Ectodermal cell (in vitro differentiated cells): ENCODE results near the gene IQGAP2.

Experiments
- H3K27ac ChIP-seq: 2 replicates; pipeline ENCODE4 v1.7.0; 2013; ENCODE audit warnings: mild to moderate bottlenecking, low read depth, low read length; ENCODE audit not compliant: insufficient read depth, poor library complexity, severe bottlenecking
- H3K27me3 ChIP-seq: 2 replicates; pipeline ENCODE4 v1.7.0; 2013; ENCODE audit warnings: mild to moderate bottlenecking, low read length; ENCODE audit not compliant: insufficient read depth, control insufficient read depth, poor library complexity, severe bottlenecking
- H3K36me3 ChIP-seq: one replicate; pipeline ENCODE4 v1.7.0; 2013; ENCODE audit warnings: low read length; ENCODE audit not compliant: control insufficient read depth, insufficient read depth
- H3K4me1 ChIP-seq: one replicate; pipeline ENCODE4 v1.7.0; 2013; ENCODE audit warnings: low read length; ENCODE audit not compliant: control insufficient read depth, insufficient read depth
- H3K4me3 ChIP-seq: 2 replicates; pipeline ENCODE4 v1.7.0; 2013; ENCODE audit warnings: low read depth, low read length, control low read depth; ENCODE audit not compliant: insufficient read depth
- H3K9me3 ChIP-seq: 2 replicates; pipeline ENCODE4 v1.7.0; 2013; ENCODE audit warnings: mild to moderate bottlenecking, low read length, moderate library complexity; ENCODE audit not compliant: control insufficient read depth
- WGBS, 2 experiments: methylation state at CpG; one replicate each; pipeline ENCODE4 v1.1.7; 2013; ENCODE audit warnings: missing lambda C conversion rate in 2 of 2; 5-methylcytosine and 5-hydroxymethylcytosine counted together

IQGAP2 gene

DNA sequence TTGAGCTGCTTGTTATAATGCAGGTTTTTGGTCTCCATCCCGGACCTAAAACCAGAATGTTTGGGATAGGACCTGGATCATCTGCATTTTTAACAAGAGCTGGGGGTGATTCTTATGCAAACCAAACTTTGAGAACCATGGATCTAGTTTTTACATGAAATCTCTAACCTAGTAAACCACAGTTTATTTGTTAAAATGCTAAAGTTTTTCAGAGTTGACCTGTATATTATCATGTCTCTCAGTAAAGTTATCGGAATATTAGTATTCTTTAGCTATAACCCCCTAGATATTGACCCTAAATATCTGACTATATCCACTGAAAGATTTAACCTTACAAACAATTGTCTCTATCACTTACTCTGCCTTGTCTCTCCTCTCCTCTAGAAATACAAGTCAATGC lies 341.5 kb downstream of the IQGAP2 start:
- Histone ChIP-seq H3K27ac (no peak overlapping the region), H3K4me1 (no peaks in the 10 kb centered on the region), H3K9me3 (no peaks in the 10 kb centered on the region), H3K27me3 (no peaks in the 10 kb centered on the region), H3K4me3 (no peak overlapping the region), H3K36me3 (no peaks in the 10 kb centered on the region)
- WGBS, 2 experiments = 66 to 83% methylated on average over 1 to 2 of the region's 2 CpGs

DNA sequence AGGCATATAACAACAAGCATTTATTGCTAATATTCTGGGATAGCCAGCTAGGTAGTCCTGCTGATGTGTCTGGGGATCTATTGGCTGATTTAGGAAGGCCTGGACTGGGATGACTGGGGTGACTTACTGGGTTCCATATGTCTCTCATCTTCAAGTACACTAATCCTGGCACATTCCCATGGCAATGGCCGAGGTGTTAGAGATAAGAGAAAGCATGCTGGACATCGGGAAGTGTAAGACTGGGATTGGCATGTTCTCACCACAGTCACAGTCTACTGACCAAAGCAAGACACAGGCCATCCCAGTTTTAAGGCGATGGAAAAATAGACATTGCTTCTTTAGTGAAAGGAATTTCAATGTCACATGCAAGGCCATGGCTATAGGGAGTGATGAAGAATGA lies 342.6 kb downstream of the IQGAP2 start:
- H3K27ac ChIP-seq = no peak overlapping the region
- WGBS, 2 experiments = 96% methylated on average over 3 of the region's 3 CpGs
- no peaks in the 10 kb centered on the region for H3K27me3 ChIP-seq
- no peaks in the 10 kb centered on the region for H3K9me3 ChIP-seq
- H3K4me3 ChIP-seq = no peak overlapping the region
- H3K4me1 ChIP-seq = no peaks in the 10 kb centered on the region
- H3K36me3 ChIP-seq = no peaks in the 10 kb centered on the region

DNA sequence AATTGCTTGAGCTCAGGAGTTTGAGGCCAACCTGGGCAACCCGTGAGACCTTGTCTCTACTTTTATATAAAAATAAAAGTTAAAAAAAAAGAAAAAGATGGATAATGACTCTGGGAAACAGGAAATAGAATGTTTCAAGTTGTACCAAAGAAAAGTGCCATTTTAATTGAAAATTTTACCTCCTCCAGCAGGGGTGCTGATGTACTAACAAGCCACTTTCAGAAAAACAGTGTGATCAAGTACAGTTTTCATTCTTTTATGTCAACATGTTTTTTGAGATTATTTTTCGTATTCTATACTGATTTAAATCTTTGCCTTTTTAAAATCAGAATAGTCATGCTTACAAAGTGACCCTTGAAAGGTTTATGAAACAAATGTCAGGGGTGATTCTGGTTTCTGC lies 343.6 kb downstream of the IQGAP2 start:
- Histone ChIP-seq H3K27me3 (no peaks in the 10 kb centered on the region), H3K4me3 (no peak overlapping the region), H3K36me3 (no peaks in the 10 kb centered on the region), H3K4me1 (no peaks in the 10 kb centered on the region), H3K27ac (no peak overlapping the region), H3K9me3 (no peaks in the 10 kb centered on the region)
- 83% methylated on average over 1 of the region's 2 CpGs; no CpG with 5 or more reads in 1 of the 2 experiments for WGBS, 2 experiments

DNA sequence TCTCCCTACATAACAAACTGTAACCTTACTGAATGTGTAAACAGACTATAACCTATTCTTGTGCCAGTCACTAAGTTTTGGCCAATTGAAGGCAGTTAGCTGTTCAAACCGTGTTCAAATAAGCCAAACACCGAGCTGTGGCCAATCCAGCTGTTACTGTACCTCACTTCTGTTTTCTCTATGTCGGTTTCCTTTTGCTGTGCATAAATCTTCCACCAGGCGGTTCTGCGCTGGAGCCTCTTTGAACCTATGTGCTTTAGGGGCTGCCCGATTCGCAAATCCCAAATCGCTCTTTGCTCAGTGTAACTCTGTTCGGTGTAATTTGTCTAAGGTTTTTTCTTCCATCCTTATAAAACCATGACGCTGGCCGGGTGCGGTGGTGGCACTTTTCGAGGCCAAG lies 344.6 kb downstream of the IQGAP2 start:
- WGBS, 2 experiments = 92 to 94% methylated on average over 13 of the region's 13 CpGs

DNA sequence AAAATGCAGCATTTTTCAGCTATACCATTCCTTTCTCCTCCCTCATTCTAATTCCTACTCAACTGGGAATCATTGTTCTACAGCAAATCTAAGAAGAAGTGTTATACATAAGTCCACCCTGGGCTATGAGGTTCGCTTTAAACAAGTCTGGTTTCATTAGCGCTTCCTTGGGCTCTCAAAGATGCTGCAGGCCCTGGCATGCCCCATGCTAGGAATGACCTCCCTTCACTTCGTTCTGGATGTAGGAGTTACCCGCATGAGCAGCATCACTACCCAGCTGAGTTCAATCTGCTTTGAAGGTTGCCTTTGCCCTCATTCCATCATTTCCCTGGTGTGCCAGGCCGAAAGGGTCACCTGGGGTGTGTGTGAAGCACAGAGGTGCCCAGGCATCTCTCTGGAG lies 348.2 kb downstream of the IQGAP2 start:
- Histone ChIP-seq H3K9me3 (no peaks in the 10 kb centered on the region), H3K4me1 (no peaks in the 10 kb centered on the region), H3K27me3 (no peaks in the 10 kb centered on the region), H3K4me3 (no peak overlapping the region), H3K27ac (no peak overlapping the region), H3K36me3 (no peaks in the 10 kb centered on the region)
- 90 to 92% methylated on average over 5 of the region's 5 CpGs for WGBS, 2 experiments

More for the DNA sequence above, 344.6 kb downstream of the IQGAP2 start:
- no peaks in the 10 kb centered on the region for H3K4me1 ChIP-seq
- H3K9me3 ChIP-seq = no peaks in the 10 kb centered on the region
- no peak overlapping the region for H3K27ac ChIP-seq
- no peaks in the 10 kb centered on the region for H3K27me3 ChIP-seq
- H3K36me3 ChIP-seq = no peaks in the 10 kb centered on the region
- H3K4me3 ChIP-seq = no peak overlapping the region

DNA sequence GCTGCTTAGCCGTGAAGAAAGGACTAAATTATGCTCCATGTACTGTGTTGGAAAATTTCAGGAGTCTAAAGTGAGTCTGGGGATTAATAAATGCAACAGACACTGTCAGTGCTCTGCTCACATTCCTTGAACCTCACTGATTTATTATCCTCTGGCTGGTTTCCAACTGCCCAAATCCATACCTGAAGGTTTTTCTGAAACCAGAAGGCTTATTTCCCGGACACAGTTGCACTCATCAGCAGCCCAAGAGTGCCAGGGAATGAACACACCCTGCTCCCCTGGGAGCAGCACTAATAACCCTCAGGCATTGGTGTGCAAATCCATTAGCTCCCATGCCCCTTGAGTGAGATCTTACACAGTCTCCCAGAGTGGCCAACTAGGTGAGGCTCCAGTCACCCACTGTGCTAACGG lies 351.6 kb downstream of the IQGAP2 start:
- WGBS, 2 experiments = 94 to 96% methylated on average over 3 of the region's 3 CpGs
- Histone ChIP-seq H3K9me3 (no peaks in the 10 kb centered on the region), H3K4me1 (no peaks in the 10 kb centered on the region), H3K27me3 (no peaks in the 10 kb centered on the region), H3K4me3 (no peak overlapping the region), H3K36me3 (no peaks in the 10 kb centered on the region), H3K27ac (no peak overlapping the region)

DNA sequence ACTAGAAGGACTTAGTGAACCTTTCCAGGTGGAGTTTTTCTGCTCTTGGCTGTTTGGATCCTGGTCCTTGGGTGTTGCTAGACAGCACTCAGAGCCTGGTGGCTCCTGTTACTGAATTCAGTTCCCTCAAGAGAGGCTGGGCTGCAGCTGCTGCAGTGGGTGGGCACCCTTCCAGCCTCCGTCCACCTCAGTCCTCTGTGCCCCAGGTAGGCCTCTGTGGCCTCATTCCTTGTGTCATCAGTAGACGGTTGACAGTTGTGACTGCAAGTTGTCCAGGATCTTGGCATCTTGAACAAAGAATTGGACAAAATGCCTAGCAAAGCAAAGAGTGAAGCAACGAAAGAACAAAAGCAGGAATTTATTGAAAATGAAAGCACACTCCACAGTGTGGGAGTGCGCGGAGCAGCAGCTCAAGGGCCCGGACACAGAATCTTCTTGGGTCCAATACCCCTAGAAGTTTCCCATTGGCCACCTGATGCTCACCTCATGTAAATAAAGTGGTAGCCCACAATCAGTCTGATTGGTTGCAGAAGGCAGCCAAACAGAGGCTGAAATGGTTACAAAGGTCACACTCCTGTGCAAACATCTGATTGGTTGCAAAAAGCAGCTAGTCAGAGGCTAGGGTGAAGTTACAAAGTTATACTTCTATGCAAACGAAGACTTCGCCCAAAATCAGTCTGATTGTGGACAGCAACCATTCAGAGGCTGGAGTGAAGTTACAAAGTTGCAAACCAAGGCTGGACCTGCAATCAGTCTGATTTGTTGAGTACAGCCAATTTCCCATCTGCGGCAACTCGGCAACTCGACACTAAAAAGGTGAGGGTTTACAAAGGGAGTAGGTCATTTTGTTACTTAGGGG lies 352.9 kb downstream of the IQGAP2 start:
- H3K27me3 ChIP-seq = no peaks in the 10 kb centered on the region
- 95 to 96% methylated on average over 11 of the region's 11 CpGs for WGBS, 2 experiments
- no peak overlapping the region for H3K27ac ChIP-seq
- no peaks in the 10 kb centered on the region for H3K36me3 ChIP-seq
- no peaks in the 10 kb centered on the region for H3K4me1 ChIP-seq
- no peak overlapping the region for H3K4me3 ChIP-seq
- H3K9me3 ChIP-seq = no peaks in the 10 kb centered on the region

DNA sequence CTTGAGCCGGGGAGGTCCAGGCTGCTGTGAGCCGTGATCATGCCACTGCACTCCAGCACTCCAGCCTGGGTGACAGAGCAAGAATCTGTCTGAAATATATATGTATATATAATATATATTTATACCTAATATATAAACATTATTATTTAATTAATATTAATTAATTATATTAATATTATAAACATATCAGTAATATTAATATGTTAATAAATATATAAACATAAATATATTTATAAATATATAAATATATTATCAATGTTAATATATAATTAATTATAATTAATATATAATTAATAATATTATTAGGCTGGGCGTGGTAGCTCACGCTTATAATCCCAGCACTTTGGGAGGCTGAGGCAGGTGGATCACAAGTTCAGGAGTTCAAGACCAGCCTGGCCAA lies 354.0 kb downstream of the IQGAP2 start:
- H3K27me3 ChIP-seq = no peaks in the 10 kb centered on the region
- no peak overlapping the region for H3K4me3 ChIP-seq
- H3K27ac ChIP-seq = no peak overlapping the region
- no peaks in the 10 kb centered on the region for H3K36me3 ChIP-seq
- H3K4me1 ChIP-seq = no peaks in the 10 kb centered on the region
- H3K9me3 ChIP-seq = no peaks in the 10 kb centered on the region
- WGBS, 2 experiments = 94 to 96% methylated on average over 4 of the region's 4 CpGs
